Suppressor macrophage treated with lipopolysaccharide for 4 hours (primary cell): ENCODE results near the gene CGGBP1.

Source experiments
- DNase-seq: peaks from one replicate; pipeline ENCODE4 v3.0.0-alpha.2; 2020

Gene CGGBP1

GRCh38 chr3:88058581-88059379, at the start of gene CGGBP1, which contains the start of gene ZNF654:
Gene CGGBP1, minus strand, starts transcription at chr3:88059005. Its CDS starts 3,029 bp downstream, at chr3:88055976.
Gene ZNF654, plus strand, starts transcription at chr3:88059255. Its CDS starts 65 bp downstream, at chr3:88059320.
- peak; percentile 99 for DNase-seq

GRCh38 chr3:88105325-88105724, 46.5 kb upstream of the CGGBP1 start:
- no peak for DNase-seq

- no peak for DNase-seq
Observed at GRCh38 chr3:88101142-88101541, 42.3 kb upstream of the CGGBP1 start.

- no peak for DNase-seq
Observed at GRCh38 chr3:88093266-88093665, 34.5 kb upstream of the CGGBP1 start.

GRCh38 chr3:88092270-88092669, 33.5 kb upstream of the CGGBP1 start:
- DNase-seq = no peak

GRCh38 chr3:88090681-88091080, 31.9 kb upstream of the CGGBP1 start:
- DNase-seq = no peak

GRCh38 chr3:88084097-88084501, 25.3 kb upstream of the CGGBP1 start:
- DNase-seq = no peak

- DNase-seq = no peak
Observed at GRCh38 chr3:88082854-88083253, 24.0 kb upstream of the CGGBP1 start.

GRCh38 chr3:88078932-88079331, 20.1 kb upstream of the CGGBP1 start:
- DNase-seq = no peak

GRCh38 chr3:88076712-88077111, 17.9 kb upstream of the CGGBP1 start:
- DNase-seq = no peak

- no peak for DNase-seq
Observed at GRCh38 chr3:88075497-88075896, 16.7 kb upstream of the CGGBP1 start.

- no peak for DNase-seq
Observed at GRCh38 chr3:88075072-88075471, 16.3 kb upstream of the CGGBP1 start.

- DNase-seq = peak; percentile 82
Observed at GRCh38 chr3:88061746-88062145, 2.9 kb upstream of the CGGBP1 start.

- DNase-seq = peak; percentile 12
Observed at GRCh38 chr3:88059380-88060170, 770 bp upstream of the CGGBP1 start.

- no peak for DNase-seq
Observed at GRCh38 chr3:88058306-88058580, 562 bp downstream of the CGGBP1 start.

- peak; percentile 36 for DNase-seq
Observed at GRCh38 chr3:88057630-88058305, 1.0 kb downstream of the CGGBP1 start.

- no peak for DNase-seq
Observed at GRCh38 chr3:88046766-88047165, 12.0 kb downstream of the CGGBP1 start.

GRCh38 chr3:88044411-88044810, 14.4 kb downstream of the CGGBP1 start:
- no peak for DNase-seq

- DNase-seq = no peak
Observed at GRCh38 chr3:88041005-88041404, 17.8 kb downstream of the CGGBP1 start.

- DNase-seq = no peak
Observed at GRCh38 chr3:88040529-88040928, 18.3 kb downstream of the CGGBP1 start.

- peak; percentile 78 for DNase-seq
Observed at GRCh38 chr3:88038566-88038965, 20.2 kb downstream of the CGGBP1 start.

GRCh38 chr3:88036221-88036620, 22.6 kb downstream of the CGGBP1 start:
- no peak for DNase-seq

GRCh38 chr3:88034491-88035275, 24.1 kb downstream of the CGGBP1 start:
- DNase-seq = no peak
